ENCODE measurements around the gene GHITM.
"Not testable (repeated sequence)": the region's sequence is repeated elsewhere in the genome, so short reads cannot be mapped to it uniquely, and the experiment has no call there.

The GHITM gene

GRCh38 chr10:84135836-84136235, 3.5 kb upstream of the GHITM start:
- H3K27ac ChIP-seq: no peak overlapping the region
- TF ChIP-seq ZFX (IDR thresholded peaks at IDR 0.05; ENCODE audit: borderline replicate concordance) (no peak), CTCF (IDR thresholded peaks at IDR 0.05) (no peak)

- TF ChIP-seq ZFX (IDR thresholded peaks at IDR 0.05; ENCODE audit: borderline replicate concordance) (no peak), CTCF (IDR thresholded peaks at IDR 0.05) (no peak)
- no peak overlapping the region for H3K27ac ChIP-seq
Observed at GRCh38 chr10:84137811-84138210, 1.5 kb upstream of the GHITM start.

- H3K27ac ChIP-seq: peak overlapping the region; percentile 80
- TF ChIP-seq CTCF (IDR thresholded peaks at IDR 0.05) (no peak), ZFX (IDR thresholded peaks at IDR 0.05; ENCODE audit: borderline replicate concordance) (no peak)
Observed at GRCh38 chr10:84138478-84139125, 707 bp upstream of the GHITM start.

DNA sequence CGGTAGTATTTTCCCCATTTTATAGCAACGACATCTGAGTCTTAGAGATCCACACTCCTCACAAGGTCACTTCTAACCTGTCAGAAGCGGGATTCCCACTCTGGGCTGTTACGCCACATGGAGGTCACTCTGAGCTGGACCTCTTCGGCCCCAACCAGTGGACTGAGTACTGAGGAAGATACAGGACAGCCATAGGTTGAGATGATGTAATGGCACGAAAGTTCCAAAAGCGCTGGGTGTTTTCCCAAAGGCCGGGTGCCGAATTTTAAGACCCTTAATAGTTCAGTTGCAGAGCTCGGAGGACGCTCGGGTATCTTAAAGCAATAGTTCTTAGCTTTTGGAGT, 699 bp downstream of the GHITM start:
- TF ChIP-seq ZFX (IDR thresholded peaks at IDR 0.05; ENCODE audit: borderline replicate concordance) (no peak), CTCF (IDR thresholded peaks at IDR 0.05) (no peak)
- peak overlapping the region; percentile 80 for H3K27ac ChIP-seq

GRCh38 chr10:84147347-84147746, 8.0 kb downstream of the GHITM start:
- no peak overlapping the region for H3K27ac ChIP-seq
- no peak for TF ChIP-seq CTCF (IDR thresholded peaks at IDR 0.05)
- TF ChIP-seq ZFX (IDR thresholded peaks at IDR 0.05; ENCODE audit: borderline replicate concordance): no peak

GRCh38 chr10:84148006-84148597, 8.8 kb downstream of the GHITM start:
- H3K27ac ChIP-seq: not testable (repeated sequence)
- peak; percentile 85 for TF ChIP-seq CTCF (IDR thresholded peaks at IDR 0.05)

GRCh38 chr10:84149854-84150253, 10.5 kb downstream of the GHITM start:
- no peak for TF ChIP-seq CTCF (IDR thresholded peaks at IDR 0.05)
- TF ChIP-seq ZFX (IDR thresholded peaks at IDR 0.05; ENCODE audit: borderline replicate concordance): no peak
- H3K27ac ChIP-seq: no peak overlapping the region

Measured in 22Rv1 (cell line).